ENCODE results near the gene PTPRU. TPM values are rescaled to one million over a fixed set of nuclear protein-coding genes. Genes with fewer than 3 reads are reported as not detected.

PTPRU gene
- total RNA-seq, 1 experiment from 2014 or later, result 45.5 TPM

GRCh38 chr1:29256979-29257804 lies 20.9 kb downstream of the PTPRU start:
- Histone ChIP-seq H3K23ac (ENCODE audit: insufficient read length, low read depth, low read length) (no peak overlapping the region), H2BK120ac (ENCODE audit: low read depth, low read length, poor library complexity, severe bottlenecking) (no peak overlapping the region), H4K5ac (ENCODE audit: insufficient read length, low read depth, low read length) (no peak overlapping the region), H3K79me1 (ENCODE audit: insufficient read depth, low read depth, low read length, poor library complexity, severe bottlenecking) (no peaks in the 10 kb centered on the region), H2BK12ac (ENCODE audit: insufficient read length, low read depth, low read length) (no peak overlapping the region), H2AFZ (ENCODE audit: low read length) (no peak overlapping the region), H2BK5ac (ENCODE audit: insufficient read length, low read length) (no peak overlapping the region), H3K27ac (ENCODE audit: insufficient read length, low read depth, low read length) (no peak overlapping the region), H3K9me3 (ENCODE audit: control insufficient read depth, low read depth, low read length) (no peaks in the 10 kb centered on the region), H2BK20ac (ENCODE audit: low read depth, low read length, poor library complexity, severe bottlenecking) (no peak overlapping the region), H2BK15ac (ENCODE audit: low read depth, low read length) (no peak overlapping the region), H4K91ac (ENCODE audit: insufficient read length, low read depth, low read length) (no peak overlapping the region), H3K14ac (ENCODE audit: insufficient read depth, low read length) (no peak overlapping the region), H3K9ac (ENCODE audit: extremely low read depth, insufficient read length, low read length) (no peak overlapping the region), H3T11ph (ENCODE audit: low read length) (no peak overlapping the region), H3K27me3 (ENCODE audit: insufficient read depth, low read length) (peaks cover 7% of the 10 kb centered on the region; the same call in 1 of the 2 replicates), H3K4ac (ENCODE audit: low read depth, low read length) (no peak overlapping the region), H3K18ac (ENCODE audit: insufficient read length, low read depth, low read length) (no peak overlapping the region), H3K23me2 (ENCODE audit: insufficient read length, low read depth, low read length, poor library complexity, severe bottlenecking) (peaks cover 12% of the 10 kb centered on the region), H3K4me1 (ENCODE audit: insufficient read depth, low read length) (peaks cover 12% of the 10 kb centered on the region; the same call in 1 of the 2 replicates), H4K20me1 (ENCODE audit: control insufficient read depth, insufficient read depth, insufficient read length) (no peaks in the 10 kb centered on the region), H3K56ac (ENCODE audit: insufficient read length, low read depth, low read length) (no peak overlapping the region), H4K8ac (replicated peaks; ENCODE audit: insufficient read length, low read depth, low read length) (no peak overlapping the region), H3K4me2 (ENCODE audit: insufficient read depth, insufficient read length, low read length) (no peak overlapping the region), H2AK5ac (ENCODE audit: insufficient read length, low read length) (no peak overlapping the region), H3K79me2 (ENCODE audit: insufficient read depth, low read length) (peaks cover 2% of the 10 kb centered on the region; the same call in 1 of the 2 replicates)
- Mint-ChIP-seq H3K4me1 (peaks cover 50 to 53% of the 10 kb centered on the region in 2 experiments), H3K27ac (peak overlapping the region in 2 of 3 experiments; percentile 7 to 15; a peak in 5 of 7 replicates), H3K36me3 (ENCODE audit: insufficient read depth in 1 of 3, low read depth in 3 of 3) (peaks cover 0 to 8% (median 3%) of the 10 kb centered on the region in 3 experiments; a peak in 4 of 7 replicates), H3K27me3 (ENCODE audit: low read depth) (peaks cover 22% of the 10 kb centered on the region), H3K9me3 (no peaks in the 10 kb centered on the region; a peak in 2 of 5 replicates), H3K4me3 (peak overlapping the region in 1 of 2 experiments; percentile 39; a peak in 1 of 5 replicates)
- no CpG with 5 or more reads among the region's 11 CpGs for WGBS (ENCODE audit: extremely low coverage, insufficient read length, low lambda C conversion rate)
- TF ChIP-seq CTCF (conservative IDR thresholded peaks at IDR 0.05), result no peak
- no peak for DNase-seq

Data from H9 (cell line).